T-helper 2 cell treated with Interferon-gamma antibody and Interleukin-4, amounts not matched to agents 5 μg/mL and 100 μg/mL, for 36 hours (primary cell): ENCODE results near the gene PPP4R1.
"Not testable (repeated sequence)": the region's sequence is repeated elsewhere in the genome, so short reads cannot be mapped to it uniquely, and the experiment has no call there.

Experiments
- DNase-seq: peaks from one replicate; pipeline ENCODE4 v3.0.0; 2021; ENCODE audit warnings: low spot score
- H3K27ac Mint-ChIP-seq: one replicate; pipeline ENCODE4 v1.8.0; 2021; ENCODE audit warnings: mild to moderate bottlenecking, mixed read lengths
- H3K27me3 Mint-ChIP-seq: one replicate; pipeline ENCODE4 v1.8.0; 2021; ENCODE audit warnings: low read depth, mixed read lengths
- H3K36me3 Mint-ChIP-seq: one replicate; pipeline ENCODE4 v1.8.0; 2021; ENCODE audit warnings: low read depth, mixed read lengths
- H3K4me1 Mint-ChIP-seq: one replicate; pipeline ENCODE4 v1.8.0; 2021; ENCODE audit warnings: low read depth, mixed read lengths
- H3K4me3 Mint-ChIP-seq: one replicate; pipeline ENCODE4 v1.8.0; 2022; ENCODE audit warnings: mild to moderate bottlenecking, moderate library complexity, mixed read lengths
- H3K9me3 Mint-ChIP-seq: one replicate; pipeline ENCODE4 v1.8.0; 2021; ENCODE audit warnings: mixed read lengths

PPP4R1 gene

GRCh38 chr18:9642799-9643462 lies 28.6 kb upstream of the PPP4R1 start:
- Mint-ChIP-seq H3K27ac (no peak overlapping the region), H3K4me3 (no peak overlapping the region), H3K9me3 (no peaks in the 10 kb centered on the region), H3K4me1 (no peaks in the 10 kb centered on the region), H3K36me3 (no peaks in the 10 kb centered on the region), H3K27me3 (peaks cover 18% of the 10 kb centered on the region)
- DNase-seq = no peak

- DNase-seq, H3K4me1 Mint-ChIP-seq, H3K4me3 Mint-ChIP-seq, H3K9me3 Mint-ChIP-seq, H3K36me3 Mint-ChIP-seq: not testable (repeated sequence)
- peaks cover 11% of the 10 kb centered on the region for H3K27me3 Mint-ChIP-seq
- H3K27ac Mint-ChIP-seq = peak overlapping the region; percentile 1
Measured at GRCh38 chr18:9641081-9641480, 26.7 kb upstream of the PPP4R1 start.

- Mint-ChIP-seq H3K27ac (no peak overlapping the region), H3K4me1 (no peaks in the 10 kb centered on the region), H3K27me3 (peaks cover 6% of the 10 kb centered on the region), H3K36me3 (no peaks in the 10 kb centered on the region), H3K4me3 (no peak overlapping the region), H3K9me3 (peaks cover 4% of the 10 kb centered on the region)
- DNase-seq = no peak
Measured at GRCh38 chr18:9638886-9639285, 24.5 kb upstream of the PPP4R1 start.

- no peaks in the 10 kb centered on the region for H3K36me3 Mint-ChIP-seq
- no peak for DNase-seq
- peaks cover 2% of the 10 kb centered on the region for H3K27me3 Mint-ChIP-seq
- H3K9me3 Mint-ChIP-seq = peaks cover 4% of the 10 kb centered on the region
- no peaks in the 10 kb centered on the region for H3K4me1 Mint-ChIP-seq
- no peak overlapping the region for H3K27ac Mint-ChIP-seq
- H3K4me3 Mint-ChIP-seq = no peak overlapping the region
Measured at GRCh38 chr18:9637036-9637767, 22.8 kb upstream of the PPP4R1 start.

GRCh38 chr18:9634856-9635255 lies 20.5 kb upstream of the PPP4R1 start:
- H3K4me3 Mint-ChIP-seq = no peak overlapping the region
- no peak for DNase-seq
- H3K27me3 Mint-ChIP-seq = peaks cover 5% of the 10 kb centered on the region
- H3K36me3 Mint-ChIP-seq = no peaks in the 10 kb centered on the region
- no peaks in the 10 kb centered on the region for H3K4me1 Mint-ChIP-seq
- no peak overlapping the region for H3K27ac Mint-ChIP-seq
- H3K9me3 Mint-ChIP-seq = peaks cover 4% of the 10 kb centered on the region

GRCh38 chr18:9631814-9632496 lies 17.6 kb upstream of the PPP4R1 start:
- no peak for DNase-seq
- Mint-ChIP-seq H3K4me1 (no peaks in the 10 kb centered on the region), H3K36me3 (no peaks in the 10 kb centered on the region), H3K27me3 (peaks cover 23% of the 10 kb centered on the region), H3K27ac (no peak overlapping the region), H3K4me3 (no peak overlapping the region), H3K9me3 (peaks cover 4% of the 10 kb centered on the region)

- H3K9me3 Mint-ChIP-seq = no peaks in the 10 kb centered on the region
- no peak overlapping the region for H3K4me3 Mint-ChIP-seq
- H3K27ac Mint-ChIP-seq = no peak overlapping the region
- no peaks in the 10 kb centered on the region for H3K36me3 Mint-ChIP-seq
- DNase-seq = no peak
- H3K27me3 Mint-ChIP-seq = peaks cover 27% of the 10 kb centered on the region
- H3K4me1 Mint-ChIP-seq = no peaks in the 10 kb centered on the region
Measured at GRCh38 chr18:9630444-9630843, 16.1 kb upstream of the PPP4R1 start.

- H3K4me3 Mint-ChIP-seq = no peak overlapping the region
- H3K27ac Mint-ChIP-seq = no peak overlapping the region
- H3K9me3 Mint-ChIP-seq = no peaks in the 10 kb centered on the region
- H3K36me3 Mint-ChIP-seq = no peaks in the 10 kb centered on the region
- peaks cover 27% of the 10 kb centered on the region for H3K27me3 Mint-ChIP-seq
- no peak for DNase-seq
- no peaks in the 10 kb centered on the region for H3K4me1 Mint-ChIP-seq
Measured at GRCh38 chr18:9629709-9630108, 15.3 kb upstream of the PPP4R1 start.

GRCh38 chr18:9628984-9629383 lies 14.6 kb upstream of the PPP4R1 start:
- H3K4me3 Mint-ChIP-seq = no peak overlapping the region
- H3K27me3 Mint-ChIP-seq = peaks cover 27% of the 10 kb centered on the region
- no peak overlapping the region for H3K27ac Mint-ChIP-seq
- H3K36me3 Mint-ChIP-seq = no peaks in the 10 kb centered on the region
- no peaks in the 10 kb centered on the region for H3K4me1 Mint-ChIP-seq
- no peak for DNase-seq
- H3K9me3 Mint-ChIP-seq = no peaks in the 10 kb centered on the region

GRCh38 chr18:9627642-9628041 lies 13.3 kb upstream of the PPP4R1 start:
- H3K4me3 Mint-ChIP-seq = no peak overlapping the region
- peaks cover 27% of the 10 kb centered on the region for H3K27me3 Mint-ChIP-seq
- no peaks in the 10 kb centered on the region for H3K4me1 Mint-ChIP-seq
- no peak overlapping the region for H3K27ac Mint-ChIP-seq
- no peak for DNase-seq
- H3K36me3 Mint-ChIP-seq = no peaks in the 10 kb centered on the region
- no peaks in the 10 kb centered on the region for H3K9me3 Mint-ChIP-seq

GRCh38 chr18:9619990-9620389 lies 5.6 kb upstream of the PPP4R1 start:
- DNase-seq = no peak
- no peaks in the 10 kb centered on the region for H3K9me3 Mint-ChIP-seq
- H3K27me3 Mint-ChIP-seq = peaks cover 27% of the 10 kb centered on the region
- H3K4me3 Mint-ChIP-seq = peak overlapping the region; percentile 39
- H3K36me3 Mint-ChIP-seq = no peaks in the 10 kb centered on the region
- no peak overlapping the region for H3K27ac Mint-ChIP-seq
- peaks cover 27% of the 10 kb centered on the region for H3K4me1 Mint-ChIP-seq

GRCh38 chr18:9619545-9619944 lies 5.2 kb upstream of the PPP4R1 start:
- peaks cover 27% of the 10 kb centered on the region for H3K4me1 Mint-ChIP-seq
- H3K27ac Mint-ChIP-seq = no peak overlapping the region
- peak overlapping the region; percentile 39 for H3K4me3 Mint-ChIP-seq
- H3K27me3 Mint-ChIP-seq = peaks cover 28% of the 10 kb centered on the region
- no peak for DNase-seq
- H3K9me3 Mint-ChIP-seq = no peaks in the 10 kb centered on the region
- no peaks in the 10 kb centered on the region for H3K36me3 Mint-ChIP-seq

- peaks cover 27% of the 10 kb centered on the region for H3K4me1 Mint-ChIP-seq
- DNase-seq = no peak
Measured at GRCh38 chr18:9619056-9619455, 4.7 kb upstream of the PPP4R1 start.

GRCh38 chr18:9617006-9617542 lies 2.7 kb upstream of the PPP4R1 start:
- H3K4me1 Mint-ChIP-seq = peaks cover 42% of the 10 kb centered on the region
- peaks cover 1% of the 10 kb centered on the region for H3K36me3 Mint-ChIP-seq
- no peak overlapping the region for H3K27ac Mint-ChIP-seq
- H3K27me3 Mint-ChIP-seq = peaks cover 37% of the 10 kb centered on the region
- H3K9me3 Mint-ChIP-seq = no peaks in the 10 kb centered on the region
- no peak overlapping the region for H3K4me3 Mint-ChIP-seq
- no peak for DNase-seq

More at GRCh38 chr18:9619056-9619455, 4.7 kb upstream of the PPP4R1 start:
- no peaks in the 10 kb centered on the region for H3K9me3 Mint-ChIP-seq
- no peaks in the 10 kb centered on the region for H3K36me3 Mint-ChIP-seq
- H3K4me3 Mint-ChIP-seq = no peak overlapping the region
- no peak overlapping the region for H3K27ac Mint-ChIP-seq
- H3K27me3 Mint-ChIP-seq = peaks cover 28% of the 10 kb centered on the region
